Sigmoid colon (tissue), 3 donors: ENCODE data around the gene PDE11A.

Experiments
- CTCF ChIP-seq, 4 experiments: fragments of 450-650 bp in 3 of 4; fragments of 200-600 bp in 1 of 4; IDR thresholded peaks; one replicate each; pipeline ENCODE4 v1.5.1; 2016 to 2019; ENCODE audit warnings: antibody characterized with exemption in 4 of 4, mild to moderate bottlenecking in 3 of 4, moderate library complexity in 2 of 4
- POLR2A ChIP-seq, 2 donors: fragments of 450-650 bp; IDR thresholded peaks; one replicate each; pipeline ENCODE4 v1.6.1; 2016; ENCODE audit warnings: antibody characterized with exemption in 2 of 2, mild to moderate bottlenecking in 2 of 2, moderate library complexity in 2 of 2

GRCh38 chr2:177998006-177998405, 74.6 kb downstream of the PDE11A start:
- no peak for TF ChIP-seq CTCF (IDR thresholded peaks at IDR 0.05)
- TF ChIP-seq POLR2A (IDR thresholded peaks at IDR 0.05): no peak
